ENCODE results near the gene GRAMD2A. TPM values are rescaled to one million over a fixed set of nuclear protein-coding genes. Genes with fewer than 3 reads are reported as not detected.
A peak's percentile ranks its signal among the peaks of the same experiment; 100 is the strongest.
"Not testable (repeated sequence)": the region's sequence is repeated elsewhere in the genome, so short reads cannot be mapped to it uniquely, and the experiment has no call there.

The GRAMD2A gene
- polyA plus RNA-seq, 1 donor from 2014 or later: not detected

DNA sequence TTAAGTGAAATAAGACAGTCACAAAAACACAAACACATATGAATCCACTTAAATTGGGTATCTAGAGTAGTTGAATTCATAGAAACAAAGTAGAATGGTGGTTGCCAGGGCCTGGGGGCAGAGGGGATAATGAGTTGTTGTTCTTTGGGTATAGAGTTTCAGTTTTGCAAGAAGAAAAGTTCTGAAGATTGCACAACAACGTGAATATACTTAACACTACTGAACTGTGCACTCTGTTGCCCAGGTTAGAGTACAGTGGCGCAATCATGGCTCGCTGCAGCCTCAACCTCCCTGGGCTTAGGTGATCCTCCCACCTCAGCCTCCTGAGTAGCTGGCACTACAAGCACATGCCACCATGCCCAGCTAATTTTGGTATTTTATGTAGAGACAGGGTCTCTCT lies 14.9 kb downstream of the GRAMD2A start:
- Mint-ChIP-seq H3K9me3 (no peaks in the 10 kb centered on the region), H3K4me1 (no peaks in the 10 kb centered on the region), H3K4me3 (no peak overlapping the region), H3K36me3 (no peaks in the 10 kb centered on the region), H3K27ac (no peak overlapping the region), H3K27me3 (peaks cover 28% of the 10 kb centered on the region)

- Mint-ChIP-seq H3K36me3 (no peaks in the 10 kb centered on the region), H3K4me3 (no peak overlapping the region), H3K27me3 (peaks cover 28% of the 10 kb centered on the region), H3K4me1 (no peaks in the 10 kb centered on the region), H3K27ac (no peak overlapping the region), H3K9me3 (no peaks in the 10 kb centered on the region)
These were observed 15.3 kb downstream of the GRAMD2A start for GRCh38 chr15:72182244-72182643.

DNA sequence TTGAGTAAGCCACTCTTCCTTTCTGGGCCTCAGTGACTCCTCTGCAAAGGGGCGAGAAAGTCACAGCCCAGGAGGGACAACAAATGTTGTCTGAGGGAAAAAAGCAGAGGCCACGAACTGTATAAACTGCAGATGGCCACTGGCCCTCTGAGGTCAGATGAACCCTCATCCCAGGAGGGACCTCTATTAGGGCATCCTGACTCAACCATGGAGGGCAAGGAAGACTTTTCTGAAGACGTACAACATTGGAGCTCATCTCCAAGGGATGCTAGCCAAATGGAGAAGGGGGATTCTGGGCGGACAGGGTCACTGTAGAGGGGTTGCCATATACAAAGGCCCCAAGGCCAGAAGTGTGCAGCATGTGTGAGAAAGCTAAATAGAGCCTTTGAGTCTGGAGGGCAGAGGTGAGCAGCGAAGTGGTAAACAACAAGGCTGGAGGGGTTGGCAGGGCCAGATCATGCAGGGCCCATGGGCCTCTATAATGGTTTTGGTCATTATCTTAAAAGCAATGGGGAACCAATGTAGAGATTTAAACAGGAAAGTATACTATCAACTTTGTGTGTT lies 16.7 kb downstream of the GRAMD2A start:
- Mint-ChIP-seq H3K36me3 (no peaks in the 10 kb centered on the region), H3K27ac (no peak overlapping the region), H3K9me3 (no peaks in the 10 kb centered on the region)

GRCh38 chr15:72179950-72180581 lies 17.5 kb downstream of the GRAMD2A start:
- no peaks in the 10 kb centered on the region for H3K9me3 Mint-ChIP-seq
- no peak overlapping the region for H3K27ac Mint-ChIP-seq
- no peaks in the 10 kb centered on the region for H3K36me3 Mint-ChIP-seq
- H3K27me3 Mint-ChIP-seq: peaks cover 29% of the 10 kb centered on the region
- H3K4me1 Mint-ChIP-seq: peaks cover 0 to 3% (median 0%) of the 10 kb centered on the region in 3 donors
- H3K4me3 Mint-ChIP-seq: no peak overlapping the region

More for the DNA sequence above, 16.7 kb downstream of the GRAMD2A start:
- Mint-ChIP-seq H3K4me3 (no peak overlapping the region), H3K4me1 (no peaks in the 10 kb centered on the region), H3K27me3 (peaks cover 29% of the 10 kb centered on the region)

DNA sequence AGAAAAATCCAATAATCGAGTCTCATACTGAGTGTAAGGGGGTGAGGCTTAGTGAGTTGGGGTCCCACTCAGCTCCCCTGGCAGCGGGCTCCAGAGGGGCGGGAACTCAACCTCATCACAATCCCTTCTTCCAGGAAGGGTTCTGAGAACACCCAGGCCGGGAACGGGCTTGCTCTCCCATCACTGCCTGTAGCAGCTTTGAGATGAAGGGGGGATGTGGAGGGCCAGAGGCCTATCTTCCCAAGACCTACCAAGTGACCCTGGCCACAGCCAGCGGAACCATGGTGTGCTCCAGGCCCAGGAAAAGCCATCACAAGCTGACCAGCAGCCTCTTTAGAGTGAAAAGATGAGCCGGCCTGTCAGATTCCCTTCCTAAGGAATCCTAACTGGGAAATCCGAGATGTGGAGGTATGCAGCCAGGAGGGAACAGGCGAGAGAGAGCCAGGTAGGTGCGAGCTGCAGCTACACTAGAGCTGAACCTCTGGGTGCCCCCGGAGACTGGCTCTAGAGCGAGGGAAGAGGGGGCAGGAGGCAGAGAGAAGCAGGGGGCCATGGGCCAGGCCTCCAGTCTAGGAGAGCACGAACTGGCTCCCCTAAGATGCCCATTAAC lies 18.5 kb downstream of the GRAMD2A start:
- H3K27ac Mint-ChIP-seq: no peak overlapping the region
- no peaks in the 10 kb centered on the region for H3K9me3 Mint-ChIP-seq
- H3K4me1 Mint-ChIP-seq: peaks cover 0 to 3% (median 0%) of the 10 kb centered on the region in 3 donors
- H3K4me3 Mint-ChIP-seq: no peak overlapping the region
- H3K36me3 Mint-ChIP-seq: no peaks in the 10 kb centered on the region
- H3K27me3 Mint-ChIP-seq: peaks cover 28% of the 10 kb centered on the region

GRCh38 chr15:72176743-72177142 lies 20.8 kb downstream of the GRAMD2A start:
- Mint-ChIP-seq H3K27me3 (peaks cover 16% of the 10 kb centered on the region), H3K36me3 (no peaks in the 10 kb centered on the region), H3K27ac (no peak overlapping the region), H3K4me1 (peaks cover 0 to 3% (median 0%) of the 10 kb centered on the region in 3 donors), H3K9me3 (no peaks in the 10 kb centered on the region), H3K4me3 (no peak overlapping the region)

GRCh38 chr15:72176159-72176558 lies 21.4 kb downstream of the GRAMD2A start:
- Mint-ChIP-seq H3K36me3 (no peaks in the 10 kb centered on the region), H3K9me3 (no peaks in the 10 kb centered on the region), H3K27me3 (peaks cover 13% of the 10 kb centered on the region), H3K4me1 (peaks cover 0 to 3% (median 0%) of the 10 kb centered on the region in 3 donors), H3K27ac (no peak overlapping the region), H3K4me3 (no peak overlapping the region)

DNA sequence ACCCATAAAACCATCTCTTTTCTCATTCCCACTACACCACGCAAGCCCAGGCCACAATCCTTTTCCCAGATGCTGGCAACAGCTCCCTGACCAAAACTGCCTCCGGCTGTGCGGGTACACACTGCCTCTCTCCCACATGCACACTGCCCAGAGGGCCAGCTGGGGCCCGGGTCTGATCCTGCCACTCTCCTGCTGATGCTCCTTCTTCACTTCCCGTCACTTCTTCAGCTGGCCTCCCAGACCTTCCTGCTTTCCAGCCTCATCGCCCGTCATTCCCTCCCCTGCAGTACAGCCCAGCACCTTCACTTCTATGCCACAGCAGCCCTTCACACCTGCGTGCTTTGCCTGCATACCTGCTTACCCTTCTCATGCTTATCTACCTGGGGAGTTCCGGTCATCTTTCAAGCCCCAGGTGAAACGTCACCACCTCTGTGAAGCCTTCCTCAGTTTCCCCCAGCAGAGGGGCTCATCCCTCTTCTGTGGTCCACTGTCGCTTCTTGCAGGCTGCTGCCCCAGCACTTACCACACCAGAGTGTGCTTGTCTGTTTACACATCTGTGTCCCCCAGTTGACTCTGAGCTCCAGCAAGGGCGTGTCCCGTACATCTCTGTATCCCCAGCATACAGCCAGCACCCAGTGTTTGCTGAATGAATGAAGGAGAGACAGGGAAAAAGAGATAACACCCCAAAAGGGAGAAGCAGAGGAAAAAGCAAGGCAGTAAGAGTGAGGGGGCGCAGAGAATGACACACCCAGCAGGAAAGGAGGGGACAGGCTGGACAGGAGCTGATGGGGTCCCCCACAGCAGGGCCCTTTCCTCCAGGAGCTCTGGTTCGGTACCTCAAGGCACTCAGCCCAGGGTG lies 22.2 kb downstream of the GRAMD2A start:
- Mint-ChIP-seq H3K9me3 (no peaks in the 10 kb centered on the region), H3K4me3 (no peak overlapping the region), H3K4me1 (peaks cover 0 to 3% (median 0%) of the 10 kb centered on the region in 3 donors), H3K27me3 (peaks cover 8% of the 10 kb centered on the region), H3K27ac (no peak overlapping the region), H3K36me3 (no peaks in the 10 kb centered on the region)

GRCh38 chr15:72174551-72175165 lies 22.9 kb downstream of the GRAMD2A start:
- H3K4me3 Mint-ChIP-seq: no peak overlapping the region
- H3K27me3 Mint-ChIP-seq: peaks cover 8% of the 10 kb centered on the region
- no peaks in the 10 kb centered on the region for H3K9me3 Mint-ChIP-seq
- no peaks in the 10 kb centered on the region for H3K36me3 Mint-ChIP-seq
- no peak overlapping the region for H3K27ac Mint-ChIP-seq
- peaks cover 0 to 3% (median 0%) of the 10 kb centered on the region in 3 donors for H3K4me1 Mint-ChIP-seq

GRCh38 chr15:72173864-72174550 lies 23.6 kb downstream of the GRAMD2A start:
- no peaks in the 10 kb centered on the region for H3K36me3 Mint-ChIP-seq
- peaks cover 0 to 3% (median 0%) of the 10 kb centered on the region in 3 donors for H3K4me1 Mint-ChIP-seq
- no peak overlapping the region for H3K27ac Mint-ChIP-seq
- no peak overlapping the region for H3K4me3 Mint-ChIP-seq
- H3K9me3 Mint-ChIP-seq: no peaks in the 10 kb centered on the region
- peaks cover 8% of the 10 kb centered on the region for H3K27me3 Mint-ChIP-seq

DNA sequence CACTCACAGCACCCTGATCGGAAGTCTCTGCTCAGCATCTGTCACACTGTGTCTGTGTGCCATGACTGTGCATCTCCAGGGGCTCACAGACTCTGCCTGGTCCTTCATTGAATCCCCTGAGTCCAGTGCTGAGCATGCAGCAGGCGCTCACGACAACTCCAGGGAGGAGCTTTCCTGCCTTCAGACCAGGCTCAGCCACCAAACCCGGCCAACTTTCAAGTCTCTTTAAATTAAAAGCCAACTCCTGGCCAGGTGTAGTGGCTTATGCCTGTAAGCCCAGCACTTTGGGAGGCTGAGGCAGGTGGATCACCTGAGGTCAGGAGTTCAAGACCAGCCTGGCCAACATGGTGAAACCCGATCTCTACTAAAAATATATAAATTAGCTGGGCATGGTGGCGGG lies 24.2 kb downstream of the GRAMD2A start:
- no peaks in the 10 kb centered on the region for H3K9me3 Mint-ChIP-seq
- H3K36me3 Mint-ChIP-seq: no peaks in the 10 kb centered on the region
- no peak overlapping the region for H3K27ac Mint-ChIP-seq
- peaks cover 0 to 3% (median 0%) of the 10 kb centered on the region in 3 donors for H3K4me1 Mint-ChIP-seq
- no peak overlapping the region for H3K4me3 Mint-ChIP-seq
- peaks cover 8% of the 10 kb centered on the region for H3K27me3 Mint-ChIP-seq

DNA sequence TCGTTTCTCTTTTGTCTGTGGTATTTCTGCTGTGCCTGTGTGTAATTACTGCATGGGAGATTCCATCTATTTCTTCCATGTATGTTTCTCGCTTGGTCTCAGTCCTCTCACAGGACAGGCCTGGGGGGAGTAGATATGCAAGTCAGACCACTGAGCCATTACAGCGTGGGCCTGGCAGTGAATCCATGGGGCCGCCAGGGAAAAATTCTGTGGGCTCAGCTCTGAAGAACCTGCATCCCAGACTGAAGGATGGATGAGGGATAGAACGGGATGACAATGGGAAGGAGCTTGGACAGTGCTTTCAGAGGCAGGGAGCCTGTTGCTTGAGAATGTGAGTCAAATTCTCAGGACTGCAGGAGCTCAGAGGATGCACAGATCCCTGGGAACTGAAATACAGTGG lies 24.8 kb downstream of the GRAMD2A start:
- Mint-ChIP-seq H3K9me3 (no peaks in the 10 kb centered on the region), H3K27me3 (peaks cover 8% of the 10 kb centered on the region), H3K4me3 (no peak overlapping the region), H3K36me3 (no peaks in the 10 kb centered on the region), H3K27ac (no peak overlapping the region), H3K4me1 (peaks cover 0 to 3% (median 0%) of the 10 kb centered on the region in 3 donors)

GRCh38 chr15:72171978-72172377 lies 25.6 kb downstream of the GRAMD2A start:
- not testable (repeated sequence) for H3K36me3 Mint-ChIP-seq, H3K27me3 Mint-ChIP-seq, H3K9me3 Mint-ChIP-seq, H3K4me1 Mint-ChIP-seq, H3K27ac Mint-ChIP-seq, H3K4me3 Mint-ChIP-seq

- peaks cover 0 to 3% (median 0%) of the 10 kb centered on the region in 3 donors for H3K4me1 Mint-ChIP-seq
- no peaks in the 10 kb centered on the region for H3K9me3 Mint-ChIP-seq
- H3K36me3 Mint-ChIP-seq: no peaks in the 10 kb centered on the region
- no peak overlapping the region for H3K4me3 Mint-ChIP-seq
- peaks cover 10% of the 10 kb centered on the region for H3K27me3 Mint-ChIP-seq
- H3K27ac Mint-ChIP-seq: peak overlapping the region in 1 of 3 donors; percentile 14
These were observed 26.9 kb downstream of the GRAMD2A start for GRCh38 chr15:72170691-72171090.
